HG02571 (cell line): Measurements from ENCODE around the gene AGPAT3.

ENCODE experiments used
- ATAC-seq: cut with Tn5 transposase; IDR thresholded peaks from one replicate; pipeline ENCODE4 v1.9.1; 2021; ENCODE audit warnings: mild to moderate bottlenecking, moderate library complexity; ENCODE audit not compliant: unreplicated experiment

The AGPAT3 gene

GRCh38 chr21:43934716-43935705, 70.0 kb downstream of the AGPAT3 start:
- ATAC-seq, result no peak

- no peak for ATAC-seq
Measured at GRCh38 chr21:43935711-43936110, 70.7 kb downstream of the AGPAT3 start.

GRCh38 chr21:43936247-43936967, 71.4 kb downstream of the AGPAT3 start:
- ATAC-seq, result no peak

- no peak for ATAC-seq
Measured at GRCh38 chr21:43937051-43937832, 72.2 kb downstream of the AGPAT3 start.

GRCh38 chr21:43937891-43938309, 72.9 kb downstream of the AGPAT3 start:
- ATAC-seq, result no peak

GRCh38 chr21:43938751-43939442, 73.9 kb downstream of the AGPAT3 start:
- ATAC-seq, result peak; percentile 60

GRCh38 chr21:43939443-43940328, 74.7 kb downstream of the AGPAT3 start:
- no peak for ATAC-seq

GRCh38 chr21:43940329-43941050, 75.5 kb downstream of the AGPAT3 start:
- no peak for ATAC-seq

GRCh38 chr21:43942201-43942600, 77.2 kb downstream of the AGPAT3 start:
- ATAC-seq, result no peak

- no peak for ATAC-seq
Measured at GRCh38 chr21:43942621-43943020, 77.6 kb downstream of the AGPAT3 start.

- ATAC-seq, result no peak
Measured at GRCh38 chr21:43943512-43944077, 78.6 kb downstream of the AGPAT3 start.

- no peak for ATAC-seq
Measured at GRCh38 chr21:43944078-43944633, 79.1 kb downstream of the AGPAT3 start.

GRCh38 chr21:43944757-43945156, 79.7 kb downstream of the AGPAT3 start:
- no peak for ATAC-seq

GRCh38 chr21:43948740-43949498, 83.9 kb downstream of the AGPAT3 start:
- ATAC-seq, result no peak

- no peak for ATAC-seq
Measured at GRCh38 chr21:43949499-43950208, 84.6 kb downstream of the AGPAT3 start.

GRCh38 chr21:43950481-43950880, 85.5 kb downstream of the AGPAT3 start:
- ATAC-seq, result no peak

- no peak for ATAC-seq
Measured at GRCh38 chr21:43950936-43951335, 85.9 kb downstream of the AGPAT3 start.
